ENCODE results near the gene PDZD4.

The PDZD4 gene

GRCh38 chrX:153783378-153784013, 46.8 kb downstream of the PDZD4 start:
- DNase-seq (ENCODE audit: extremely low read depth, insufficient read length) = no peak
- Histone ChIP-seq H3K4me3 (replicated peaks; ENCODE audit: low read depth, low read length) (no peak overlapping the region), H3K36me3 (ENCODE audit: control insufficient read depth, insufficient read depth, low read length) (no peaks in the 10 kb centered on the region; the same call in none of the 2 replicates), H3K27me3 (replicated peaks; ENCODE audit: control insufficient read depth, insufficient read depth, low read length) (no peaks in the 10 kb centered on the region)
- no peak for TF ChIP-seq CTCF (IDR thresholded peaks at IDR 0.05; ENCODE audit: insufficient read depth, low read length, poor library complexity, severe bottlenecking)

GRCh38 chrX:153782871-153783270, 47.5 kb downstream of the PDZD4 start:
- no peak for DNase-seq (ENCODE audit: extremely low read depth, insufficient read length)
- H3K4me3 ChIP-seq (replicated peaks; ENCODE audit: low read depth, low read length) = no peak overlapping the region
- no peak for TF ChIP-seq CTCF (IDR thresholded peaks at IDR 0.05; ENCODE audit: insufficient read depth, low read length, poor library complexity, severe bottlenecking)
- H3K27me3 ChIP-seq (replicated peaks; ENCODE audit: control insufficient read depth, insufficient read depth, low read length) = no peaks in the 10 kb centered on the region
- H3K36me3 ChIP-seq (ENCODE audit: control insufficient read depth, insufficient read depth, low read length) = no peaks in the 10 kb centered on the region; the same call in none of the 2 replicates

GRCh38 chrX:153782313-153782712, 48.0 kb downstream of the PDZD4 start:
- no peak for DNase-seq (ENCODE audit: extremely low read depth, insufficient read length)
- Histone ChIP-seq H3K4me3 (replicated peaks; ENCODE audit: low read depth, low read length) (no peak overlapping the region), H3K27me3 (replicated peaks; ENCODE audit: control insufficient read depth, insufficient read depth, low read length) (no peaks in the 10 kb centered on the region), H3K36me3 (ENCODE audit: control insufficient read depth, insufficient read depth, low read length) (no peaks in the 10 kb centered on the region; the same call in none of the 2 replicates)
- no peak for TF ChIP-seq CTCF (IDR thresholded peaks at IDR 0.05; ENCODE audit: insufficient read depth, low read length, poor library complexity, severe bottlenecking)

GRCh38 chrX:153781428-153782047, 48.8 kb downstream of the PDZD4 start:
- DNase-seq (ENCODE audit: extremely low read depth, insufficient read length) = no peak
- Histone ChIP-seq H3K4me3 (replicated peaks; ENCODE audit: low read depth, low read length) (no peak overlapping the region), H3K36me3 (ENCODE audit: control insufficient read depth, insufficient read depth, low read length) (no peaks in the 10 kb centered on the region), H3K27me3 (replicated peaks; ENCODE audit: control insufficient read depth, insufficient read depth, low read length) (no peaks in the 10 kb centered on the region; the same call in 1 of the 2 replicates)
- TF ChIP-seq CTCF (IDR thresholded peaks at IDR 0.05; ENCODE audit: insufficient read depth, low read length, poor library complexity, severe bottlenecking) = no peak

DNA sequence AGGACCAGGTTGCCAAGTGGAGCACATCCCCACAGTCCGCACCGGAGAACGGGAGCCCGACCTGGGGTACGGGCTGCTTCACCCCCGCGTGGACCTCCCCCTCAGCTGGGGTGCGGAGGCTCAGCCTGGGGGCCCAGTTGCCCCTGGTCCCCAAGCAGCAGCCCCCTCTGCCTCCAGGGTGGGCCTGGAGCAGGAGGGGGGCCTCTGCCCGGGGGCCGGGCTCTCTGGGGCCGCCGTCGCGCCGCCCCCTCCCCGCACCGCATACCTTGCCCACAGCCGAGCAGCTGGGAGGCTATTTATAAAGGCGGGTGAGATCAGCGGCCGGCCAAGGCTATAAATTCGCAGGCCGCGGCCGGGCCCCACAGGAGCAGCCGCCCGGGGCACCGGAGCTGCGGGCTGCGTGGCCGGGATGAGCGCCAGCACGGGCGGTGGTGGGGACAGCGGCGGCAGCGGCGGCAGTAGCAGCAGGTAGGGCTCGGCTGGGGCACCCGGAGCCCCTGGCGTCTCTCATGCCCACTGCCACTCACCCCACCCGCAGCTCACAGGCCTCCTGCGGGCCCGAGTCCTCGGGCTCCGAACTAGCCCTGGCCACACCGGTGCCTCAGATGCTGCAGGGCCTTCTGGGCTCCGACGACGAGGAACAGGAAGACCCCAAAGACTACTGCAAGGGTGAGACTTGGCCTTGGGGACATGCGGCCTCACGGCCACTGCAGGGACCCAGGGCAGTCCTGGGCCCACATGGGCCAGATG, 49.5 kb downstream of the PDZD4 start, which contains the start of gene SRPK3:
Gene SRPK3, plus strand, starts transcription at position 364 of the 750 bp plus-strand sequence. Its CDS starts 46 bp downstream, at position 410.
- DNase-seq (ENCODE audit: extremely low read depth, insufficient read length) = no peak
- Histone ChIP-seq H3K36me3 (ENCODE audit: control insufficient read depth, insufficient read depth, low read length) (no peaks in the 10 kb centered on the region), H3K4me3 (replicated peaks; ENCODE audit: low read depth, low read length) (no peak within 1 kb of the TSS), H3K27me3 (replicated peaks; ENCODE audit: control insufficient read depth, insufficient read depth, low read length) (no peaks in the 10 kb centered on the region; the same call in 1 of the 2 replicates)
- no peak for TF ChIP-seq CTCF (IDR thresholded peaks at IDR 0.05; ENCODE audit: insufficient read depth, low read length, poor library complexity, severe bottlenecking)

Data from GM06990 (cell line).